ENCODE data around the gene SLC7A4.
"Not testable (repeated sequence)": the region's sequence is repeated elsewhere in the genome, so short reads cannot be mapped to it uniquely, and the experiment has no call there.

Gene SLC7A4

GRCh38 chr22:21064917-21065864 lies 32.8 kb upstream of the SLC7A4 start:
- DNase-seq = no peak
- no peak for TF ChIP-seq CTCF (IDR thresholded peaks at IDR 0.05; ENCODE audit: low read depth, low read length)
- no peaks in the 10 kb centered on the region for H3K36me3 ChIP-seq

GRCh38 chr22:21064425-21064824 lies 32.1 kb upstream of the SLC7A4 start:
- DNase-seq; H3K36me3 ChIP-seq; H3K9me3 ChIP-seq (ENCODE audit: severe bottlenecking); H3K27me3 ChIP-seq (ENCODE audit: insufficient read depth, low read depth, severe bottlenecking); H3K4me3 ChIP-seq (ENCODE audit: low read depth, low read length); H3K27ac ChIP-seq: not testable (repeated sequence)

More at GRCh38 chr22:21064917-21065864, 32.8 kb upstream of the SLC7A4 start:
- no peaks in the 10 kb centered on the region for H3K9me3 ChIP-seq (ENCODE audit: severe bottlenecking)
- no peaks in the 10 kb centered on the region for H3K27me3 ChIP-seq (ENCODE audit: insufficient read depth, low read depth, severe bottlenecking)
- H3K27ac ChIP-seq = no peak overlapping the region
- H3K4me3 ChIP-seq (ENCODE audit: low read depth, low read length) = no peak overlapping the region

GRCh38 chr22:21061660-21062321 lies 29.4 kb upstream of the SLC7A4 start:
- not testable (repeated sequence) for H3K27me3 ChIP-seq (ENCODE audit: insufficient read depth, low read depth, severe bottlenecking); H3K36me3 ChIP-seq; H3K4me3 ChIP-seq (ENCODE audit: low read depth, low read length); DNase-seq; H3K27ac ChIP-seq; H3K9me3 ChIP-seq (ENCODE audit: severe bottlenecking)

GRCh38 chr22:21060363-21060762 lies 28.0 kb upstream of the SLC7A4 start:
- not testable (repeated sequence) for H3K4me3 ChIP-seq (ENCODE audit: low read depth, low read length); H3K27me3 ChIP-seq (ENCODE audit: insufficient read depth, low read depth, severe bottlenecking); H3K9me3 ChIP-seq (ENCODE audit: severe bottlenecking); H3K36me3 ChIP-seq; DNase-seq; H3K27ac ChIP-seq

- Histone ChIP-seq H3K27ac (no peak overlapping the region), H3K27me3 (ENCODE audit: insufficient read depth, low read depth, severe bottlenecking) (no peaks in the 10 kb centered on the region), H3K9me3 (ENCODE audit: severe bottlenecking) (no peaks in the 10 kb centered on the region), H3K36me3 (no peaks in the 10 kb centered on the region), H3K4me3 (ENCODE audit: low read depth, low read length) (no peak overlapping the region)
- DNase-seq = peak; percentile 29
- no peak for TF ChIP-seq CTCF (IDR thresholded peaks at IDR 0.05; ENCODE audit: low read depth, low read length)
Observed at GRCh38 chr22:21055880-21056319, 23.5 kb upstream of the SLC7A4 start.

- H3K27me3 ChIP-seq (ENCODE audit: insufficient read depth, low read depth, severe bottlenecking) = no peaks in the 10 kb centered on the region
- no peak for DNase-seq
- no peak for TF ChIP-seq CTCF (IDR thresholded peaks at IDR 0.05; ENCODE audit: low read depth, low read length)
Observed at GRCh38 chr22:21055564-21055834, 23.1 kb upstream of the SLC7A4 start.

GRCh38 chr22:21054714-21055563 lies 22.6 kb upstream of the SLC7A4 start:
- H3K9me3 ChIP-seq (ENCODE audit: severe bottlenecking) = no peaks in the 10 kb centered on the region
- no peak for TF ChIP-seq CTCF (IDR thresholded peaks at IDR 0.05; ENCODE audit: low read depth, low read length)
- H3K27ac ChIP-seq = no peak overlapping the region
- no peak overlapping the region for H3K4me3 ChIP-seq (ENCODE audit: low read depth, low read length)
- H3K27me3 ChIP-seq (ENCODE audit: insufficient read depth, low read depth, severe bottlenecking) = no peaks in the 10 kb centered on the region
- H3K36me3 ChIP-seq = no peaks in the 10 kb centered on the region
- no peak for DNase-seq

More at GRCh38 chr22:21055564-21055834, 23.1 kb upstream of the SLC7A4 start:
- H3K9me3 ChIP-seq (ENCODE audit: severe bottlenecking) = no peaks in the 10 kb centered on the region
- H3K4me3 ChIP-seq (ENCODE audit: low read depth, low read length) = no peak overlapping the region
- no peak overlapping the region for H3K27ac ChIP-seq
- no peaks in the 10 kb centered on the region for H3K36me3 ChIP-seq

All from WERI-Rb-1 (cell line).